OCI-LY3 (cell line): ENCODE data around the gene MEF2C.

Experiments used
- H2AFZ ChIP-seq: fragments of 200-600, 300-600 bp; shearing (Covaris generic); 2 replicates; pipeline ENCODE4 v1.6.0; 2014; ENCODE audit warnings: antibody characterized with exemption, low read depth, low read length
- H3K27ac ChIP-seq: fragments of 200-600, 300-600 bp; sonication (generic); 2 replicates; pipeline ENCODE4 v1.5.1; 2014; ENCODE audit warnings: mild to moderate bottlenecking, low read length, moderate library complexity, mixed read lengths
- H3K27me3 ChIP-seq: fragments of 200-600, 300-600 bp; sonication (generic); 2 replicates; pipeline ENCODE4 v1.6.1; 2014; ENCODE audit warnings: low read depth, low read length, mixed read lengths
- H3K36me3 ChIP-seq: fragments of 200-600, 300-600 bp; sonication (generic); replicated peaks from 2 replicates; pipeline ENCODE3; 2014; ENCODE audit warnings: low read depth, low read length, mixed read lengths
- H3K4me1 ChIP-seq: fragments of 300-600, 200-600 bp; sonication (generic); 2 replicates; pipeline ENCODE4 v1.6.1; 2014; ENCODE audit warnings: low read length, mixed read lengths
- H3K4me2 ChIP-seq: fragments of 200-600, 300-600 bp; sonication (generic); 2 replicates; pipeline ENCODE4 v1.6.1; 2014; ENCODE audit warnings: low read length, mixed read lengths
- H3K4me3 ChIP-seq: fragments of 300-600, 200-600 bp; sonication (generic); 2 replicates; pipeline ENCODE4 v1.5.1; 2014; ENCODE audit warnings: antibody characterized with exemption, mild to moderate bottlenecking, low read length, moderate library complexity
- H3K79me2 ChIP-seq: fragments of 300-600, 200-600 bp; shearing (Covaris generic); 2 replicates; pipeline ENCODE4 v1.6.1; 2014; ENCODE audit warnings: mild to moderate bottlenecking, low read length, mixed read lengths
- H3K9ac ChIP-seq: fragments of 300-600, 200-600 bp; shearing (Covaris generic); 2 replicates; pipeline ENCODE4 v1.6.0; 2014; ENCODE audit warnings: mild to moderate bottlenecking, low read length, moderate library complexity
- H3K9me3 ChIP-seq: fragments of 200-600, 300-600 bp; shearing (Covaris generic); 2 replicates; pipeline ENCODE4 v1.6.1; 2014; ENCODE audit warnings: low read length, mixed read lengths; ENCODE audit not compliant: insufficient read depth
- H4K20me1 ChIP-seq: fragments of 200-600, 300-600 bp; sonication (generic); 2 replicates; pipeline ENCODE4 v1.6.1; 2016; ENCODE audit warnings: low read length, mixed read lengths; ENCODE audit not compliant: insufficient read depth
- EZH2phosphoT487 ChIP-seq: fragments of 200-600 bp; shearing (Covaris generic); IDR thresholded peaks from 2 replicates; pipeline ENCODE4 v1.6.1; 2018; ENCODE audit warnings: antibody characterized with exemption, mixed run types, low read depth
- TF ChIP-seq, protein P1 (sequence below): fragments of 200-600, 300-600 bp; sonication (generic); IDR thresholded peaks from 2 replicates; pipeline ENCODE4 v1.5.1; 2014; ENCODE audit warnings: antibody characterized with exemption, low read length, low read depth

MEF2C gene

DNA sequence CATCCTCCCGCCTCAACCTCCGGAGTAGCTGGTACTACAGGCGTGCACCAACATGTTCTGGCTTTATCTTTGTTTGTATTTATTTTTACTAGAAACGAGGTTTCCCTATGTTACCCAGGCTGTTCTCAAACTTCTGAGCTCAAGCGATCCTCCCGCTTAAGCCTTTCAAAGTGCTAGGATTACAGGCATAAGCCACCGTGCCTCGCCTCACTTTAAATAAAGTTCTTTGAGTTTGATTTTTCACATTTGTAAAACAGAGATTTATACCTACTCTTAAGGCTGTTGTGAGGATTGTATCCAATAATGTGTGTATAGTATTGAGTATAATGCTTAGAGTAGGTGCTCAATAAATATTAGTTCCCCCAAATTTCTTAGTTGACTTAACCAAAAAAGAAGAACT lies 75.7 kb downstream of the MEF2C start:
- Histone ChIP-seq H3K4me2 (no peak overlapping the region), H3K27me3 (no peaks in the 10 kb centered on the region), H3K9me3 (no peaks in the 10 kb centered on the region), H3K79me2 (peaks cover 27% of the 10 kb centered on the region), H2AFZ (no peak overlapping the region), H3K36me3 (peaks cover 34% of the 10 kb centered on the region), H3K9ac (no peak overlapping the region), H4K20me1 (peaks cover 3% of the 10 kb centered on the region; the same call in 1 of the 2 replicates), H3K27ac (no peak overlapping the region), H3K4me3 (no peak overlapping the region), H3K4me1 (peaks cover 22% of the 10 kb centered on the region)
- TF ChIP-seq, protein P1, sequence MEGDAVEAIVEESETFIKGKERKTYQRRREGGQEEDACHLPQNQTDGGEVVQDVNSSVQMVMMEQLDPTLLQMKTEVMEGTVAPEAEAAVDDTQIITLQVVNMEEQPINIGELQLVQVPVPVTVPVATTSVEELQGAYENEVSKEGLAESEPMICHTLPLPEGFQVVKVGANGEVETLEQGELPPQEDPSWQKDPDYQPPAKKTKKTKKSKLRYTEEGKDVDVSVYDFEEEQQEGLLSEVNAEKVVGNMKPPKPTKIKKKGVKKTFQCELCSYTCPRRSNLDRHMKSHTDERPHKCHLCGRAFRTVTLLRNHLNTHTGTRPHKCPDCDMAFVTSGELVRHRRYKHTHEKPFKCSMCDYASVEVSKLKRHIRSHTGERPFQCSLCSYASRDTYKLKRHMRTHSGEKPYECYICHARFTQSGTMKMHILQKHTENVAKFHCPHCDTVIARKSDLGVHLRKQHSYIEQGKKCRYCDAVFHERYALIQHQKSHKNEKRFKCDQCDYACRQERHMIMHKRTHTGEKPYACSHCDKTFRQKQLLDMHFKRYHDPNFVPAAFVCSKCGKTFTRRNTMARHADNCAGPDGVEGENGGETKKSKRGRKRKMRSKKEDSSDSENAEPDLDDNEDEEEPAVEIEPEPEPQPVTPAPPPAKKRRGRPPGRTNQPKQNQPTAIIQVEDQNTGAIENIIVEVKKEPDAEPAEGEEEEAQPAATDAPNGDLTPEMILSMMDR = no peak
- no peak for TF ChIP-seq EZH2phosphoT487

DNA sequence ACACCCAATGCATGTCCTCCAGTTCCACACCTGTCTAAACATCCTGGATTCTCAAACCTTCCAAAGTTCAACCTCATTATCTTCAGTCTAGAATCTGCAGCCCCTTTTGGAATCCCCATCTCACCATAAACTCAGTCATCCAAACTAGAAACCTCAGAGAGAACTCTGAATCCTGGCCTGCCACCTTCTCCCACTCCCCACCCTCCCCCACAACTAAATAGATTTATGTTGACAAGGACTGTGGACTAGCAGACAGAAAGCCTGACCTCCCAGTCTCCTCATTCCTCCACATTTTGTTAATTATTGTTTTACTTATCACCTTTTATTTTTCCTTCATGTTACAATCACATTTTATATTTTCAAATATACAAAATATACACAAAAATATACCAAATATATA lies 76.6 kb downstream of the MEF2C start:
- Histone ChIP-seq H4K20me1 (peaks cover 3% of the 10 kb centered on the region; the same call in 1 of the 2 replicates), H3K9ac (no peak overlapping the region), H3K27me3 (no peaks in the 10 kb centered on the region), H3K9me3 (no peaks in the 10 kb centered on the region), H3K36me3 (peaks cover 42% of the 10 kb centered on the region), H3K27ac (no peak overlapping the region), H3K4me2 (peak overlapping the region; percentile 36), H2AFZ (no peak overlapping the region), H3K79me2 (peaks cover 22% of the 10 kb centered on the region), H3K4me1 (peaks cover 22% of the 10 kb centered on the region), H3K4me3 (no peak overlapping the region)
- TF ChIP-seq, protein P1 = no peak
- no peak for TF ChIP-seq EZH2phosphoT487

DNA sequence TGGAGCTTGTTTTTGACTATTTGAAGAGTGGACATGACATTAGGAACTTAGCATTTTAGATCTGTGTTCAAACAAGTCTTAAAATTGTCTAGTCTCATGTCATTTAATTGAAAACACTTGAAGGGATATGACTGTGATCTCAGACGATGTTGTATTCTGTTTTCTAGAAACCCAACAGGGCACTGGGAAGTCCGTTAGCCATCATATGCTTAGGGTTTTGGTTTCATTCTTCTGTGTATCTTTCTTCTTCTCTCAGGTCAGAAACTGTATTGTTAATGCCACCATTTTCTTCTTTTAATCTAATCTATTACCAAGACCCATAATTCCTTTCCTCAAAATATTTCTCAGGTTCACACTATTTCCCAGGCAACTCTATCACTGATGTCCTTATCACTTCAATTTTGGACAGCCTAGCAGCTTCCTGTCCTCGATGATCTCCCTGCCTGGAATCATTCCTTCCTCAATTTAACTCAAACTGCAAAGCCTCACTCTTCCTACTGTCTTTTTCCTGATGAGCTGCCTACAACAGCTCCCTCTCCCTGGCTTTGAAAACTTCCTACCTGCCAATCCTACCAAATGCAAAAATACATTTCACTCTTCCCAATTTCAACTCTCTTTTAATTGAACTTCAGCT lies 77.7 kb downstream of the MEF2C start:
- peak overlapping the region; percentile 36 for H3K4me2 ChIP-seq
- H3K9ac ChIP-seq = no peak overlapping the region

DNA sequence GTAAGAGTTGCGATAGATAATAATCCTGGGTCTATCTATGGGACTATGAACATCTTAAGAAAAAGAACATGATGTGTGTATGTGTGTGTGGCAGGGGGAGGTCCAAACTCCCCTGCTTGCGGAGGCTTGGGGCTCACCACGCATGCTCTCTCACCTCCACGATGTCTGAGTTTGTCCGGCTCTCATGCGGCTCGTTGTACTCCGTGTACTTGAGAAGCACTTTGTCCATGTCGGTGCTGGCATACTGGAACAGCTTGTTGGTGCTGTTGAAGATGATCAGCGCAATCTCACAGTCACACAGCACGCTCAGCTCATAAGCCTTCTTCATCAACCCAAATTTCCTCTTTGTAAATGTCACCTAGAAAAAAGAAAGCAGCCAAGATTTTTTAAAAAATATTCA lies 78.5 kb downstream of the MEF2C start:
- Histone ChIP-seq H3K27ac (no peak overlapping the region), H3K4me1 (peaks cover 22% of the 10 kb centered on the region), H4K20me1 (peaks cover 3% of the 10 kb centered on the region; the same call in 1 of the 2 replicates), H3K27me3 (no peaks in the 10 kb centered on the region), H3K4me2 (no peak overlapping the region), H3K4me3 (no peak overlapping the region), H3K9ac (no peak overlapping the region), H3K79me2 (peaks cover 20% of the 10 kb centered on the region), H3K9me3 (no peaks in the 10 kb centered on the region), H3K36me3 (peaks cover 54% of the 10 kb centered on the region), H2AFZ (no peak overlapping the region)
- no peak for TF ChIP-seq EZH2phosphoT487
- TF ChIP-seq, protein P1 = no peak

More for the DNA sequence above, 77.7 kb downstream of the MEF2C start:
- no peak for TF ChIP-seq EZH2phosphoT487
- TF ChIP-seq, protein P1 = no peak
- H3K4me1 ChIP-seq = peaks cover 22% of the 10 kb centered on the region
- peaks cover 25% of the 10 kb centered on the region for H3K79me2 ChIP-seq
- peaks cover 50% of the 10 kb centered on the region for H3K36me3 ChIP-seq
- no peak overlapping the region for H3K4me3 ChIP-seq
- H3K27me3 ChIP-seq = no peaks in the 10 kb centered on the region
- H4K20me1 ChIP-seq = peaks cover 3% of the 10 kb centered on the region; the same call in 1 of the 2 replicates
- 0 out of 2 replicates have a peak overlapping the region, but pooled peaks have one; percentile 23 for H3K27ac ChIP-seq
- H3K9me3 ChIP-seq = no peaks in the 10 kb centered on the region
- H2AFZ ChIP-seq = no peak overlapping the region
